Measurements from ENCODE around the gene TBCK. TPM values are rescaled to one million over a fixed set of nuclear protein-coding genes. Genes with fewer than 3 reads are reported as not detected.
"Not testable (repeated sequence)": the region's sequence is repeated elsewhere in the genome, so short reads cannot be mapped to it uniquely, and the experiment has no call there.

Gene TBCK
- total and polyA plus RNA-seq, 3 donors from 2014 or later = 17.7 to 67.1 (median 66.3) TPM

DNA sequence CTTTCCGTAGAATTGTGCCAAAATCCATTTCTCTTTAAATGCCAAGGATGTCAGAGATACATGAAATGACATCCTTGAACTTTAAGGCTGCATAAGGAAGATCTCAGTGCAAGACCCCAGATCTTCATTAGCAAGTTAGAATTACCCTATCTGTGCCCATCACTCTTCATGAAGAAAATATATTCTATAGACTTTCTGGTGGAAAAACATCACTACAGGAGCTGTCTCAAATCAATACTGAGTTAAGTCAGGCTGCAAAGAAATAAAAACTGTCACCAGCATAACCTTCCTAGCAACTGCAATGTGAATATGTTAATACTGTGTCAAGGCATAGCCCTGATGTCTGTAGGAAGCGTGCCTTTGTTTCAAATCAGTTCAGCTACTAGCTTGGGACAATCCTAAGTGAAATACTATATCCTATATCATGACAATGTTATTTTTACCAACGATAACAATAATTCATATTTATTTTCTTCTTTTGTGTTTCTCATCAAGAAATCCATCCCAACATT is 173.3 kb downstream of the TBCK start:
- WGBS, 2 donors = 78 to 87% methylated on average over 3 of the region's 3 CpGs
- intact Hi-C loops (cut with DNase I; ENCODE audit: low total_unique reads) = no loop called here

DNA sequence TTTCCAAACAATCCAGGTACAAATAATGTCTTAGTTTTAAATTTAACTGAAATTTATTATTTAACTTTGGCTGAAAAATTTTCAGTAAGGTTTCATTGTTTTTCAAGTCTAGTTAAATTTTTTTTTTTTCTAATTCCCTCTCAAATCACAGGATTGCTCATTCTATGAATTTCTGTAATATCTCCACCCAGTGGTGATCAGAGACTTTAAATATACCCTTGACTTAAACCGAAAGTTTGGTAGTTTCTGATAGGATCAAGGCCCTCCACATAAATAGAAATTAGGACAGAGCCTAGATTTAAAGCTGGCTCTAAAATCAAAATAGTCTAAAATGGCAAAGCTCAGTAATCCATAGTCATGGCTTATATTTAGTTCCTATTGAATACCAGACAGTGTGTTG is 175.4 kb downstream of the TBCK start:
- intact Hi-C loops (cut with DNase I; ENCODE audit: low total_unique reads) = no loop called here
- 80 to 87% methylated on average over 1 of the region's 1 CpG for WGBS, 2 donors
- no peaks in the 10 kb centered on the region for H3K27me3 ChIP-seq
- DNase-seq = no peak
- H3K36me3 ChIP-seq (ENCODE audit: low read depth, missing control alignments) = no peaks in the 10 kb centered on the region
- H3K9me3 ChIP-seq = no peaks in the 10 kb centered on the region
- H3K4me3 ChIP-seq = no peak overlapping the region
- TF ChIP-seq, protein P1, sequence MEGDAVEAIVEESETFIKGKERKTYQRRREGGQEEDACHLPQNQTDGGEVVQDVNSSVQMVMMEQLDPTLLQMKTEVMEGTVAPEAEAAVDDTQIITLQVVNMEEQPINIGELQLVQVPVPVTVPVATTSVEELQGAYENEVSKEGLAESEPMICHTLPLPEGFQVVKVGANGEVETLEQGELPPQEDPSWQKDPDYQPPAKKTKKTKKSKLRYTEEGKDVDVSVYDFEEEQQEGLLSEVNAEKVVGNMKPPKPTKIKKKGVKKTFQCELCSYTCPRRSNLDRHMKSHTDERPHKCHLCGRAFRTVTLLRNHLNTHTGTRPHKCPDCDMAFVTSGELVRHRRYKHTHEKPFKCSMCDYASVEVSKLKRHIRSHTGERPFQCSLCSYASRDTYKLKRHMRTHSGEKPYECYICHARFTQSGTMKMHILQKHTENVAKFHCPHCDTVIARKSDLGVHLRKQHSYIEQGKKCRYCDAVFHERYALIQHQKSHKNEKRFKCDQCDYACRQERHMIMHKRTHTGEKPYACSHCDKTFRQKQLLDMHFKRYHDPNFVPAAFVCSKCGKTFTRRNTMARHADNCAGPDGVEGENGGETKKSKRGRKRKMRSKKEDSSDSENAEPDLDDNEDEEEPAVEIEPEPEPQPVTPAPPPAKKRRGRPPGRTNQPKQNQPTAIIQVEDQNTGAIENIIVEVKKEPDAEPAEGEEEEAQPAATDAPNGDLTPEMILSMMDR (IDR thresholded peaks at IDR 0.05) = no peak
- TF ChIP-seq POLR2A (IDR thresholded peaks at IDR 0.05) = no peak
- no peaks in the 10 kb centered on the region for H3K4me1 ChIP-seq
- no peak overlapping the region for H3K27ac ChIP-seq

More for the DNA sequence above, 173.3 kb downstream of the TBCK start:
- H3K4me1 ChIP-seq = no peaks in the 10 kb centered on the region
- no peak for DNase-seq
- no peaks in the 10 kb centered on the region for H3K36me3 ChIP-seq (ENCODE audit: low read depth, missing control alignments)
- no peak overlapping the region for H3K4me3 ChIP-seq
- TF ChIP-seq, protein P1 (IDR thresholded peaks at IDR 0.05) = no peak
- TF ChIP-seq POLR2A (IDR thresholded peaks at IDR 0.05) = no peak
- H3K9me3 ChIP-seq = no peaks in the 10 kb centered on the region
- no peak overlapping the region for H3K27ac ChIP-seq
- no peaks in the 10 kb centered on the region for H3K27me3 ChIP-seq

DNA sequence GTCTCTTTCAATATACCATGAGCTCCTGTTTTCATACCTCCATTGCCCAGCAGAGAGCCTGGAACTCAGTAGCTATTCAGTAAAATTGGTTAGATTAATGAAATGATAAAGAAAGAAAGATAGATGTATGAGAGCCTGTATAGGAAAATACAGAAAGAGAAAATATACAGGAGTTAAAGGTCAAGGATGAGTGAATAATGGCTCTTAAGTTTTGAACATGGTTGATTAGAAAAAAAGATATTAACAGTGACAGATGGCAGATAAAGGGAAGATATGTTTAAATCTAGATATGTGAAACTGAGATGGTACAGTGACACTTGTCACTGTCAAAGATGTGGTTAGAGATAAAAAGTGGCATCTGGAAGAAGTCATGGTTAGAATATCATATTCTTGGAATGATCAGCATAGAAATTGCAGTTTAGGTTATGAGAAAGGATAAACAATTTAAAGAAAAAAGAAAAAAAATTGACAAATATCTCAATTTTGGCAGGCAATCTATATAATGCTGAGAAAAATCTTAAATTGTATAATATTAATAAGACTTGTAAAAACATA is 179.2 kb downstream of the TBCK start:
- TF ChIP-seq POLR2A (IDR thresholded peaks at IDR 0.05) = no peak
- intact Hi-C loops (cut with DNase I; ENCODE audit: low total_unique reads) = no loop called here
- Histone ChIP-seq H3K27ac (no peak overlapping the region), H3K4me3 (no peak overlapping the region), H3K36me3 (ENCODE audit: low read depth, missing control alignments) (no peaks in the 10 kb centered on the region), H3K9me3 (no peaks in the 10 kb centered on the region), H3K4me1 (no peaks in the 10 kb centered on the region), H3K27me3 (no peaks in the 10 kb centered on the region)
- DNase-seq = no peak

DNA sequence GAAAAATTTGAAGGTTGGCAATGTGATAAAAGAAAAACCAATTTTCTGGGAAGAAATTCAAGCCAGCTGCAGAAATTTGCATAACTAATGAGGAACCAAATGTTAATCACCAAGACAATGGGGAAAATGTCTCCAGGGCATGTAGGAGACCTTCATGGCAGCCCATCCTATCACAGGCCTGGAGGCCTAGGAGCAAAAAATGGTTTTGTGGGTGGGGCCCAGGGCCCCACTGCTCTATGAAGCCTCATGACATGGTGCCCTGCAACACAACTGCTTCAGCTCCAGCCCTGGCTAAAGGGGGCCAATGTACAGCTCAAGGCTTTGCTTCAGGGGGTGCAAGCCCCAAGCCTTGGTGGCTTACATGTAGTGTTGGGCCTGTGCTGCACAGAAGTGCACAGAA is 184.0 kb downstream of the TBCK start:
- Histone ChIP-seq H3K36me3 (ENCODE audit: low read depth, missing control alignments) (no peaks in the 10 kb centered on the region), H3K9me3 (no peaks in the 10 kb centered on the region), H3K27me3 (no peaks in the 10 kb centered on the region), H3K4me3 (no peak overlapping the region), H3K4me1 (no peaks in the 10 kb centered on the region), H3K27ac (no peak overlapping the region)
- intact Hi-C loops (cut with DNase I; ENCODE audit: low total_unique reads) = no loop called here
- TF ChIP-seq, protein P1 (IDR thresholded peaks at IDR 0.05) = no peak
- TF ChIP-seq POLR2A (IDR thresholded peaks at IDR 0.05) = no peak
- no peak for DNase-seq

DNA sequence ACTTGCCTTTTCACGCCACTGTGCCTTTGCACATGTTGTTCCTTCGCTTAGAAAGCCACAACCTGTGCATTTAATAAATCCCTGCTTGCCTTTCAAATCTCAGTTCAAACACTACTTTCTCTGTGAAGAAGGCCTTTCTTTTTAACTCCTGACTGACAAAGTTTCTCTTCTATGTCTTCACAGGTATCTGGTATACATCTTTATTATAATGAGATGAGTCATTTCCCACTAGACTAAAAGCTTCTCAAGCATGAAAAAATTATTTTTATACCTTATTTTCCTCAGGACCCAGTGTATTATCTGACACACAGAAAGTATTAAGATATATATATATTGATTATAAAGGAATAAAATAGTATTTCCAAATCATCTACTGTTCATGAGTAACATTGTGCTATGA is 189.9 kb downstream of the TBCK start:
- Histone ChIP-seq H3K4me1 (no peaks in the 10 kb centered on the region), H3K4me3 (no peak overlapping the region), H3K9me3 (no peaks in the 10 kb centered on the region), H3K27ac (no peak overlapping the region), H3K27me3 (no peaks in the 10 kb centered on the region), H3K36me3 (ENCODE audit: low read depth, missing control alignments) (no peaks in the 10 kb centered on the region)
- intact Hi-C loops (cut with DNase I; ENCODE audit: low total_unique reads) = no loop called here
- WGBS, 2 donors = 95% methylated on average over 2 of the region's 2 CpGs
- no peak for DNase-seq
- TF ChIP-seq, protein P1 (IDR thresholded peaks at IDR 0.05) = no peak
- TF ChIP-seq POLR2A (IDR thresholded peaks at IDR 0.05) = no peak

DNA sequence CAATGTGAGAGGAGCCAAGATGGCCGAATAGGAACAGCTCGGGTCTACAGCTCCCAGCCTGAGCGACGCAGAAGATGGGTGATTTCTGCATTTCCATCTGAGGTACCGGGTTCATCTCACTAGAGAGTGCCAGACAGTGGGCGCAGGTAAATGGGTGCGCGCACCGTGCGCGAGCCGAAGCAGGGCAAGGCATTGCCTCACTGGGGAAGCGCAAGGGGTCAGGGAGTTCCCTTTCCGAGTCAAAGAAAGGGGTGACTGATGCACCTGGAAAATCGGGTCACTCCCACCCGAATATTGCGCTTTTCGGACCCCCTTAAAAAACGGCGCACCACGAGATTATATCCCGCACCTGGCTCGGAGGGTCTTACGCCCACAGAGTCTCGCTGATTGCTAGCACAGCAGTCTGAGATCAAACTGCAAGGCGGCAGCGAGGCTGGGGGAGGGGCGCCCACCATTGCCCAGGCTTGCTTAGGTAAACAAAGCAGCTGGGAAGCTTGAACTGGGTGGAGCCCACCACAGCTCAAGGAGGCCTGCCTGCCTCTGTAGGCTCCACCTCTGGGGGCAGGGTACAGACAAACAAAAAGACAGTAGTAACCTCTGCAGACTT is 196.0 kb downstream of the TBCK start:
- H3K27ac ChIP-seq; H3K27me3 ChIP-seq; H3K36me3 ChIP-seq (ENCODE audit: low read depth, missing control alignments); intact Hi-C loops (cut with DNase I; ENCODE audit: low total_unique reads); H3K4me3 ChIP-seq; H3K4me1 ChIP-seq; DNase-seq; H3K9me3 ChIP-seq: not testable (repeated sequence)
- WGBS, 2 donors = 95 to 97% methylated on average over 24 to 26 of the region's 28 CpGs
